Astrocyte (in vitro differentiated cells and primary cell): Measurements from ENCODE around the gene EYA2. TPM values are rescaled to one million over a fixed set of nuclear protein-coding genes. Genes with fewer than 3 reads are reported as not detected.

Experiments used
- DNase-seq: peaks from one replicate; pipeline ENCODE4 v3.0.0-alpha.2; 2010; ENCODE audit warnings: low read depth
- FAIRE-seq: peaks from 2 replicates; lab custom pipeline; 2011; peaks lifted over from hg19 to GRCh38; lab: Jason Lieb, UNC
- H2AFZ ChIP-seq: 2 replicates; pipeline ENCODE4 v1.6.0; 2012; ENCODE audit warnings: low read depth, low read length, inconsistent platforms
- H3K27ac ChIP-seq: 2 replicates; pipeline ENCODE4 v1.5.1; 2011; ENCODE audit warnings: low read depth, low read length, inconsistent platforms
- H3K27me3 ChIP-seq: 2 replicates; pipeline ENCODE4 v1.6.0; 2011; ENCODE audit warnings: low read length, inconsistent platforms; ENCODE audit not compliant: insufficient read depth
- H3K36me3 ChIP-seq: 2 replicates; pipeline ENCODE4 v1.5.1; 2011; ENCODE audit warnings: low read length, inconsistent platforms; ENCODE audit not compliant: insufficient read depth
- H3K4me1 ChIP-seq: 2 replicates; pipeline ENCODE4 v1.5.1; 2011; ENCODE audit warnings: low read length, inconsistent platforms; ENCODE audit not compliant: insufficient read depth
- H3K4me2 ChIP-seq: 2 replicates; pipeline ENCODE4 v1.6.0; 2012; ENCODE audit warnings: low read length, inconsistent platforms
- H3K4me3 ChIP-seq: 2 replicates; pipeline ENCODE4 v1.5.1; 2011; ENCODE audit warnings: low read depth, mild to moderate bottlenecking, low read length, inconsistent platforms; ENCODE audit not compliant: insufficient read depth
- H3K79me2 ChIP-seq: 2 replicates; pipeline ENCODE4 v1.6.0; 2012; ENCODE audit warnings: mild to moderate bottlenecking, low read length, inconsistent platforms; ENCODE audit not compliant: insufficient read depth
- H3K9ac ChIP-seq: 2 replicates; pipeline ENCODE4 v1.6.0; 2012; ENCODE audit warnings: mild to moderate bottlenecking, low read length, inconsistent platforms
- H3K9me3 ChIP-seq: 2 replicates; pipeline ENCODE4 v1.5.1; 2012; ENCODE audit warnings: low read depth, mild to moderate bottlenecking, low read length, inconsistent platforms; ENCODE audit not compliant: insufficient read depth
- H4K20me1 ChIP-seq: 2 replicates; pipeline ENCODE4 v1.6.0; 2012; ENCODE audit warnings: low read length, inconsistent platforms; ENCODE audit not compliant: insufficient read depth
- H3K27ac Mint-ChIP-seq: one replicate; pipeline ENCODE4 v1.8.0; 2021; ENCODE audit warnings: mild to moderate bottlenecking, mixed read lengths; ENCODE audit not compliant: unreplicated experiment
- H3K27me3 Mint-ChIP-seq: one replicate; pipeline ENCODE4 v1.8.0; 2021; ENCODE audit warnings: low read depth, mixed read lengths; ENCODE audit not compliant: unreplicated experiment
- H3K36me3 Mint-ChIP-seq: one replicate; pipeline ENCODE4 v1.8.0; 2021; ENCODE audit warnings: low read depth, mixed read lengths; ENCODE audit not compliant: unreplicated experiment
- H3K4me1 Mint-ChIP-seq: one replicate; pipeline ENCODE4 v1.8.0; 2021; ENCODE audit warnings: low read depth, mixed read lengths; ENCODE audit not compliant: unreplicated experiment
- H3K4me3 Mint-ChIP-seq: one replicate; pipeline ENCODE4 v1.8.0; 2021; ENCODE audit warnings: mild to moderate bottlenecking, moderate library complexity, mixed read lengths; ENCODE audit not compliant: unreplicated experiment
- H3K9me3 Mint-ChIP-seq: one replicate; pipeline ENCODE4 v1.8.0; 2021; ENCODE audit warnings: mild to moderate bottlenecking, mixed read lengths; ENCODE audit not compliant: unreplicated experiment
- CTCF ChIP-seq: IDR thresholded peaks from 2 replicates; pipeline ENCODE4 v1.5.1; 2011; ENCODE audit warnings: low read depth, mild to moderate bottlenecking, inconsistent platforms, low read length, moderate library complexity; ENCODE audit not compliant: insufficient read depth
- EZH2 ChIP-seq: IDR thresholded peaks from 2 replicates; pipeline ENCODE4 v1.6.1; 2012; ENCODE audit warnings: mild to moderate bottlenecking, low read length, inconsistent platforms; ENCODE audit not compliant: insufficient read depth
- total RNA-seq: library from RNA; stranded (reverse); gene quantifications from 2 replicates; pipeline ENCODE4 v1.2.1, GENCODE V29; 2021

Gene EYA2
- total RNA-seq, 1 donor from 2014 or later, result 1.5 TPM

GRCh38 chr20:47215653-47216397 is 321.2 kb downstream of the EYA2 start:
- H4K20me1 ChIP-seq, result no peaks in the 10 kb centered on the region
- peaks cover 6% of the 10 kb centered on the region for H3K79me2 ChIP-seq
- no peaks in the 10 kb centered on the region for H3K9me3 Mint-ChIP-seq
- no peak overlapping the region for H3K4me3 Mint-ChIP-seq
- H3K9me3 ChIP-seq, result no peaks in the 10 kb centered on the region
- no peaks in the 10 kb centered on the region for H3K27me3 Mint-ChIP-seq
- no peak overlapping the region for H3K4me2 ChIP-seq
- H3K36me3 ChIP-seq, result peaks cover 34% of the 10 kb centered on the region
- no peaks in the 10 kb centered on the region for H3K4me1 ChIP-seq
- DNase-seq (no peak), FAIRE-seq (no peak)
- H3K27me3 ChIP-seq, result no peaks in the 10 kb centered on the region
- H3K27ac ChIP-seq, result no peak overlapping the region
- no peak overlapping the region for H3K27ac Mint-ChIP-seq
- no peak overlapping the region for H3K4me3 ChIP-seq
- no peaks in the 10 kb centered on the region for H3K4me1 Mint-ChIP-seq
- peaks cover 12% of the 10 kb centered on the region for H3K36me3 Mint-ChIP-seq
- TF ChIP-seq EZH2 (no peak), CTCF (no peak)
- H2AFZ ChIP-seq, result no peak overlapping the region
- H3K9ac ChIP-seq, result no peak overlapping the region

- Mint-ChIP-seq H3K27ac (no peak overlapping the region), H3K36me3 (peaks cover 12% of the 10 kb centered on the region), H3K4me3 (no peak overlapping the region), H3K4me1 (no peaks in the 10 kb centered on the region), H3K27me3 (no peaks in the 10 kb centered on the region), H3K9me3 (no peaks in the 10 kb centered on the region)
- no peak for FAIRE-seq
- Histone ChIP-seq H3K9ac (no peak overlapping the region), H4K20me1 (no peaks in the 10 kb centered on the region), H3K4me1 (no peaks in the 10 kb centered on the region), H3K4me3 (no peak overlapping the region), H3K79me2 (peaks cover 3% of the 10 kb centered on the region), H3K9me3 (no peaks in the 10 kb centered on the region), H3K27ac (no peak overlapping the region), H3K36me3 (peaks cover 29% of the 10 kb centered on the region), H2AFZ (no peak overlapping the region), H3K27me3 (no peaks in the 10 kb centered on the region), H3K4me2 (no peak overlapping the region)
- TF ChIP-seq CTCF (no peak), EZH2 (no peak)
- no peak for DNase-seq
Observed at GRCh38 chr20:47216819-47217410, 322.3 kb downstream of the EYA2 start.
